Loucy (cell line): ENCODE results near the gene MAP3K12.
A peak's percentile ranks its signal among the peaks of the same experiment; 100 is the strongest.

Experiments
- H2AFZ ChIP-seq: fragments of 200-600 bp; sonication (generic); 2 replicates; pipeline ENCODE4 v1.6.0; 2016; ENCODE audit warnings: antibody characterized with exemption, mild to moderate bottlenecking, low read length, moderate library complexity
- H3F3A ChIP-seq: fragments of 200-600 bp; 2 replicates; pipeline ENCODE4 v1.6.0; 2016; ENCODE audit warnings: antibody characterized with exemption, low read depth, mild to moderate bottlenecking
- H3K27me3 ChIP-seq: fragments of 200-600 bp; sonication (generic); 2 replicates; pipeline ENCODE4 v1.6.1; 2014; ENCODE audit warnings: low read length, mild to moderate bottlenecking; ENCODE audit not compliant: insufficient read depth, poor library complexity, severe bottlenecking
- H3K36me3 ChIP-seq: fragments of 200-600 bp; sonication (generic); 2 replicates; pipeline ENCODE4 v1.6.1; 2016; ENCODE audit warnings: low read length; ENCODE audit not compliant: insufficient read depth
- H3K4me1 ChIP-seq: fragments of 200-600 bp; sonication (generic); 2 replicates; pipeline ENCODE4 v1.5.1; 2014; ENCODE audit warnings: low read length, mild to moderate bottlenecking; ENCODE audit not compliant: insufficient read depth, poor library complexity, severe bottlenecking
- H3K4me2 ChIP-seq: fragments of 200-600 bp; sonication (generic); 2 replicates; pipeline ENCODE4 v1.6.0; 2014; ENCODE audit warnings: antibody characterized with exemption, low read length, low read depth, mild to moderate bottlenecking; ENCODE audit not compliant: poor library complexity, severe bottlenecking
- H3K4me3 ChIP-seq: fragments of 200-600 bp; sonication (generic); 2 replicates; pipeline ENCODE4 v1.5.1; 2014; ENCODE audit warnings: low read length, mild to moderate bottlenecking, mixed read lengths; ENCODE audit not compliant: poor library complexity, severe bottlenecking
- H3K79me2 ChIP-seq: fragments of 200-600 bp; sonication (generic); 2 replicates; pipeline ENCODE4 v1.6.1; 2014; ENCODE audit warnings: low read length; ENCODE audit not compliant: insufficient read depth
- H3K9ac ChIP-seq: fragments of 200-600 bp; sonication (generic); 2 replicates; pipeline ENCODE4 v1.6.0; 2014; ENCODE audit warnings: mild to moderate bottlenecking, low read depth, low read length, moderate library complexity; ENCODE audit not compliant: poor library complexity, severe bottlenecking
- H3K9me2 ChIP-seq: fragments of 200-600 bp; sonication (generic); replicated peaks from 2 replicates; pipeline ENCODE4 v1.6.1; 2016; ENCODE audit warnings: low read depth, low read length, mixed read lengths
- H3K9me3 ChIP-seq: fragments of 200-600 bp; sonication (generic); 2 replicates; pipeline ENCODE4 v1.6.1; 2014; ENCODE audit warnings: mild to moderate bottlenecking, antibody characterized with exemption, low read length, low read depth; ENCODE audit not compliant: insufficient read depth
- H4K20me1 ChIP-seq: fragments of 200-600 bp; sonication (generic); 2 replicates; pipeline ENCODE4 v1.6.0; 2014; ENCODE audit warnings: antibody characterized with exemption, low read length, mild to moderate bottlenecking; ENCODE audit not compliant: insufficient read depth, poor library complexity, severe bottlenecking
- CTCF ChIP-seq: fragments of 200-600 bp; sonication (generic); conservative IDR thresholded peaks from 2 replicates; pipeline ENCODE4 v1.5.1; 2014; ENCODE audit warnings: mild to moderate bottlenecking, antibody characterized with exemption, low read length
- EZH2phosphoT487 ChIP-seq: fragments of 200-600 bp; IDR thresholded peaks from 2 replicates; pipeline ENCODE4 v1.6.1; 2018; ENCODE audit warnings: antibody characterized with exemption, mild to moderate bottlenecking, moderate library complexity, borderline replicate concordance

MAP3K12 gene

GRCh38 chr12:53476769-53477209, 22.5 kb downstream of the MAP3K12 start:
- Histone ChIP-seq H3K9me2 (no peaks in the 10 kb centered on the region), H4K20me1 (peaks cover 93% of the 10 kb centered on the region), H3F3A (peaks cover 4% of the 10 kb centered on the region; the same call in 1 of the 2 replicates), H3K9me3 (no peaks in the 10 kb centered on the region), H3K27me3 (no peaks in the 10 kb centered on the region), H2AFZ (no peak overlapping the region), H3K4me2 (no peak overlapping the region), H3K4me3 (no peak overlapping the region), H3K79me2 (peaks cover 72% of the 10 kb centered on the region), H3K9ac (no peak overlapping the region), H3K36me3 (peaks cover 97% of the 10 kb centered on the region), H3K4me1 (no peaks in the 10 kb centered on the region)
- TF ChIP-seq CTCF = peak; percentile 60
- no peak for TF ChIP-seq EZH2phosphoT487

- no peak overlapping the region for H3K4me3 ChIP-seq
- TF ChIP-seq CTCF (no peak), EZH2phosphoT487 (no peak)
- H3K27me3 ChIP-seq = no peaks in the 10 kb centered on the region
- H4K20me1 ChIP-seq = peaks cover 95% of the 10 kb centered on the region
- no peaks in the 10 kb centered on the region for H3F3A ChIP-seq
- H3K4me2 ChIP-seq = no peak overlapping the region
- no peak overlapping the region for H2AFZ ChIP-seq
- H3K9ac ChIP-seq = no peak overlapping the region
- H3K79me2 ChIP-seq = peaks cover 78% of the 10 kb centered on the region
- H3K9me2 ChIP-seq = no peaks in the 10 kb centered on the region
- no peaks in the 10 kb centered on the region for H3K9me3 ChIP-seq
- peaks cover 96% of the 10 kb centered on the region for H3K36me3 ChIP-seq
- no peaks in the 10 kb centered on the region for H3K4me1 ChIP-seq
Observed at GRCh38 chr12:53474819-53475218, 24.4 kb downstream of the MAP3K12 start.

GRCh38 chr12:53474077-53474476, 25.2 kb downstream of the MAP3K12 start:
- H3K79me2 ChIP-seq = peaks cover 75% of the 10 kb centered on the region
- peak overlapping the region; percentile 7 for H3K9ac ChIP-seq
- no peaks in the 10 kb centered on the region for H3K9me3 ChIP-seq
- no peaks in the 10 kb centered on the region for H3K4me1 ChIP-seq
- peaks cover 96% of the 10 kb centered on the region for H3K36me3 ChIP-seq
- H3K9me2 ChIP-seq = no peaks in the 10 kb centered on the region
- TF ChIP-seq CTCF (no peak), EZH2phosphoT487 (no peak)
- H3F3A ChIP-seq = no peaks in the 10 kb centered on the region
- no peak overlapping the region for H3K4me2 ChIP-seq
- no peak overlapping the region for H3K4me3 ChIP-seq
- no peaks in the 10 kb centered on the region for H3K27me3 ChIP-seq
- H2AFZ ChIP-seq = no peak overlapping the region
- peaks cover 89% of the 10 kb centered on the region for H4K20me1 ChIP-seq
